GM19023 (cell line): ENCODE results near the gene ENDOG.
"Not testable (repeated sequence)": the region's sequence is repeated elsewhere in the genome, so short reads cannot be mapped to it uniquely, and the experiment has no call there.

ENCODE experiments used
- ATAC-seq: cut with Tn5 transposase; IDR thresholded peaks from one replicate; pipeline ENCODE4 v1.9.1; 2021; ENCODE audit warnings: mild to moderate bottlenecking, moderate library complexity; ENCODE audit not compliant: unreplicated experiment

Gene ENDOG

GRCh38 chr9:128828267-128828666 is 10.0 kb downstream of the ENDOG start:
- ATAC-seq = no peak

- ATAC-seq = peak; percentile 3
Observed at GRCh38 chr9:128828719-128829452, 10.6 kb downstream of the ENDOG start.

GRCh38 chr9:128829477-128830251 is 11.4 kb downstream of the ENDOG start, which contains the start of gene SPOUT1:
Gene SPOUT1 (minus strand): TSS chr9:128829794. CDS start chr9:128829780, 14 bp downstream.
- ATAC-seq = peak; percentile 97

GRCh38 chr9:128833696-128834095 is 15.4 kb downstream of the ENDOG start:
- no peak for ATAC-seq

GRCh38 chr9:128835246-128836210 is 17.2 kb downstream of the ENDOG start:
- ATAC-seq = no peak

GRCh38 chr9:128836509-128837145 is 18.3 kb downstream of the ENDOG start:
- no peak for ATAC-seq

GRCh38 chr9:128838338-128838737 is 20.0 kb downstream of the ENDOG start:
- ATAC-seq = no peak

- ATAC-seq = no peak
Observed at GRCh38 chr9:128840524-128840923, 22.2 kb downstream of the ENDOG start.

GRCh38 chr9:128841694-128842492 is 23.6 kb downstream of the ENDOG start:
- ATAC-seq = no peak

- not testable (repeated sequence) for ATAC-seq
Observed at GRCh38 chr9:128843171-128843570, 24.9 kb downstream of the ENDOG start.

- ATAC-seq = no peak
Observed at GRCh38 chr9:128845186-128845931, 27.1 kb downstream of the ENDOG start.

- ATAC-seq = no peak
Observed at GRCh38 chr9:128846680-128847030, 28.4 kb downstream of the ENDOG start.

GRCh38 chr9:128847803-128848202 is 29.5 kb downstream of the ENDOG start:
- ATAC-seq = no peak

- ATAC-seq = not testable (repeated sequence)
Observed at GRCh38 chr9:128851024-128851423, 32.7 kb downstream of the ENDOG start.

GRCh38 chr9:128851779-128852600 is 33.7 kb downstream of the ENDOG start:
- ATAC-seq = not testable (repeated sequence)

GRCh38 chr9:128852646-128853045 is 34.3 kb downstream of the ENDOG start:
- not testable (repeated sequence) for ATAC-seq

- not testable (repeated sequence) for ATAC-seq
Observed at GRCh38 chr9:128854454-128854853, 36.2 kb downstream of the ENDOG start.

GRCh38 chr9:128858476-128858875 is 40.2 kb downstream of the ENDOG start:
- not testable (repeated sequence) for ATAC-seq
